Epithelial cell of proximal tubule (primary cell): ENCODE data around the gene TYMS. TPM values are rescaled to one million over a fixed set of nuclear protein-coding genes. Genes with fewer than 3 reads are reported as not detected.

ENCODE experiments used
- DNase-seq: peaks from one replicate; pipeline ENCODE4 v3.0.0-alpha.2; 2011; ENCODE audit warnings: low read depth
- H3K4me3 ChIP-seq: 2 replicates; pipeline ENCODE4 v1.5.1; 2011; ENCODE audit warnings: low read depth, mild to moderate bottlenecking, low read length
- CTCF ChIP-seq: conservative IDR thresholded peaks from 2 replicates; pipeline ENCODE4 v1.5.1; 2012; ENCODE audit warnings: low read depth, mild to moderate bottlenecking, low read length
- total RNA-seq: library from RNA; depleted of rRNA; stranded (reverse); fragments of >200 nt; gene quantifications from 2 replicates; pipeline ENCODE4 v1.2.3, GENCODE V29; 2015

Gene TYMS
- total RNA-seq, 1 donor from 2014 or later = 65.6 TPM

GRCh38 chr18:654601-655000, 2.9 kb upstream of the TYMS start:
- no peak for TF ChIP-seq CTCF
- no peak overlapping the region for H3K4me3 ChIP-seq
- no peak for DNase-seq

GRCh38 chr18:655445-655844, 2.0 kb upstream of the TYMS start:
- no peak overlapping the region for H3K4me3 ChIP-seq
- TF ChIP-seq CTCF = no peak
- DNase-seq = no peak

GRCh38 chr18:658001-658946, 821 bp downstream of the TYMS start:
- no peak for TF ChIP-seq CTCF

GRCh38 chr18:658947-659533, 1.6 kb downstream of the TYMS start:
- TF ChIP-seq CTCF = no peak
- H3K4me3 ChIP-seq = peak overlapping the region; percentile 91
- no peak for DNase-seq

More at GRCh38 chr18:658001-658946, 821 bp downstream of the TYMS start:
- peak; percentile 39 for DNase-seq
- H3K4me3 ChIP-seq = peak overlapping the region; percentile 91

GRCh38 chr18:659597-659996, 2.1 kb downstream of the TYMS start:
- no peak for TF ChIP-seq CTCF
- no peak for DNase-seq
- H3K4me3 ChIP-seq = no peak overlapping the region

- no peak for TF ChIP-seq CTCF
- H3K4me3 ChIP-seq = no peak overlapping the region
- no peak for DNase-seq
Observed at GRCh38 chr18:662197-662596, 4.7 kb downstream of the TYMS start.
